HG02763 (cell line): ENCODE data around the gene PPP4C.
"Not testable (repeated sequence)": the region's sequence is repeated elsewhere in the genome, so short reads cannot be mapped to it uniquely, and the experiment has no call there.

ENCODE experiments used
- ATAC-seq: cut with Tn5 transposase; IDR thresholded peaks from one replicate; pipeline ENCODE4 v1.9.1; 2021; ENCODE audit warnings: mild to moderate bottlenecking, moderate library complexity; ENCODE audit not compliant: unreplicated experiment

The PPP4C gene

GRCh38 chr16:30075503-30076275, at the start of gene PPP4C:
PPP4C (plus strand) TSS chr16:30075994; CDS start chr16:30076378, 384 bp downstream.
- ATAC-seq: peak; percentile 82

- ATAC-seq: no peak
These were observed 49.3 kb upstream of the PPP4C start for GRCh38 chr16:30026449-30026848.

GRCh38 chr16:30027588-30028437, 48.0 kb upstream of the PPP4C start:
- no peak for ATAC-seq

GRCh38 chr16:30028438-30029076, 47.2 kb upstream of the PPP4C start:
- no peak for ATAC-seq

- ATAC-seq: no peak
These were observed 45.6 kb upstream of the PPP4C start for GRCh38 chr16:30030011-30030685.

GRCh38 chr16:30030841-30031413, 44.9 kb upstream of the PPP4C start, which contains the start of gene TLCD3B:
TLCD3B (minus strand) TSS chr16:30031271; CDS start chr16:30030527, 744 bp downstream.
- no peak for ATAC-seq

GRCh38 chr16:30031477-30031918, 44.3 kb upstream of the PPP4C start:
- ATAC-seq: no peak

- no peak for ATAC-seq
These were observed 43.5 kb upstream of the PPP4C start for GRCh38 chr16:30032083-30032819.

GRCh38 chr16:30033270-30033669, 42.5 kb upstream of the PPP4C start:
- no peak for ATAC-seq

- no peak for ATAC-seq
These were observed 35.6 kb upstream of the PPP4C start for GRCh38 chr16:30040221-30040620.

GRCh38 chr16:30040690-30041089, 35.1 kb upstream of the PPP4C start:
- not testable (repeated sequence) for ATAC-seq

- no peak for ATAC-seq
These were observed 34.0 kb upstream of the PPP4C start for GRCh38 chr16:30041841-30042240.

- no peak for ATAC-seq
These were observed 29.6 kb upstream of the PPP4C start for GRCh38 chr16:30046178-30046577.

GRCh38 chr16:30046588-30046987, 29.2 kb upstream of the PPP4C start:
- no peak for ATAC-seq

- no peak for ATAC-seq
These were observed 25.9 kb upstream of the PPP4C start for GRCh38 chr16:30049871-30050270.

GRCh38 chr16:30051518-30051917, 24.3 kb upstream of the PPP4C start:
- no peak for ATAC-seq

- no peak for ATAC-seq
These were observed 23.0 kb upstream of the PPP4C start for GRCh38 chr16:30052671-30053372.

GRCh38 chr16:30053376-30054015, 22.3 kb upstream of the PPP4C start:
- no peak for ATAC-seq

GRCh38 chr16:30054451-30054850, 21.3 kb upstream of the PPP4C start:
- ATAC-seq: no peak
